Right cardiac atrium (tissue), 5 donors: ENCODE results near the gene MAD1L1. TPM values are rescaled to one million over a fixed set of nuclear protein-coding genes. Genes with fewer than 3 reads are reported as not detected.
A peak's percentile ranks its signal among the peaks of the same experiment; 100 is the strongest.

Experiments
- ATAC-seq, 2 donors: fragments of 200-7000 bp; cut with Tn5 transposase; one replicate each; pipeline versions ENCODE4 v1.8.0 to v1.9.1; 2020; ENCODE audit warnings: moderate library complexity in 2 of 2, mild to moderate bottlenecking in 1 of 2
- DNase-seq, 3 donors: peaks; one replicate each; pipeline ENCODE4 v3.0.0-alpha.2; 2020
- H3K27ac ChIP-seq: one replicate; pipeline ENCODE4 v1.5.1; 2013; ENCODE audit warnings: mild to moderate bottlenecking, low read length, control low read depth, moderate library complexity
- H3K27me3 ChIP-seq: one replicate; pipeline ENCODE4 v1.6.1; 2013; ENCODE audit not compliant: control insufficient read depth, insufficient read depth
- H3K4me1 ChIP-seq: one replicate; pipeline ENCODE4 v1.6.1; 2013; ENCODE audit warnings: low read length; ENCODE audit not compliant: control insufficient read depth, insufficient read depth
- H3K4me3 ChIP-seq: one replicate; pipeline ENCODE4 v1.5.1; 2013; ENCODE audit warnings: low read length, control low read depth
- H3K9me3 ChIP-seq: one replicate; pipeline ENCODE4 v1.6.1; 2013; ENCODE audit warnings: low read length; ENCODE audit not compliant: control insufficient read depth
- WGBS: extraction: QIAGEN DNeasy Blood & Tissue Kit; methylation state at CpG from one replicate; pipeline ENCODE4 v1.1.7; 2013; 5-methylcytosine and 5-hydroxymethylcytosine counted together
- intact Hi-C, 4 donors: fragments of 100-400 bp; cut with DNase I; formaldehyde crosslinking; loops; one replicate each; pipeline versions ENCODE4 v1.11.0 to v1.14.0; 2022 to 2023
- polyA plus RNA-seq: library from polyadenylated mRNA; stranded (reverse); fragments of 200-250 nt; gene quantifications from one replicate; pipeline ENCODE4 v1.2.3, GENCODE V29; 2013
- total RNA-seq, 4 donors: library from RNA; stranded (reverse); fragmentation: NEBNext Ultra II Directional; extraction: Animal tissue kit (Norgen Biotek cat#: 25700); gene quantifications; one replicate each; pipeline ENCODE4 v1.2.1, GENCODE V29; 2021
- donor health status: healthy with polysubstance abuse.
- donor health status: DM: no; HTN: yes; CAD: no.
- donor health status: DM: no; HTN: no; CAD: no.
- donor health status: DM: no; HTN: yes; CAD: no; lungs with severe emphysema.
- donor health status: DM: yes; HTN: yes; CAD: no.

MAD1L1 gene
- total and polyA plus RNA-seq, 5 donors = 15.3 to 41.0 (median 33.7) TPM

- 86% methylated on average over 12 of the region's 12 CpGs for WGBS
- H3K4me1 ChIP-seq = no peaks in the 10 kb centered on the region
- ATAC-seq (no peak), DNase-seq (peak in 2 of 3 donors; percentile 21 to 42)
- H3K27me3 ChIP-seq = no peaks in the 10 kb centered on the region
- H3K27ac ChIP-seq = no peak overlapping the region
- no peak overlapping the region for H3K4me3 ChIP-seq
- H3K9me3 ChIP-seq = no peaks in the 10 kb centered on the region
- intact Hi-C loops = no loop called here
These were observed 307.4 kb downstream of the MAD1L1 start for GRCh38 chr7:1925349-1925748.

GRCh38 chr7:1924258-1924817 lies 308.4 kb downstream of the MAD1L1 start:
- ATAC-seq = no peak
- no peak for DNase-seq
- H3K27ac ChIP-seq = no peak overlapping the region
- H3K9me3 ChIP-seq = no peaks in the 10 kb centered on the region
- H3K4me1 ChIP-seq = no peaks in the 10 kb centered on the region
- 76% methylated on average over 10 of the region's 10 CpGs for WGBS
- intact Hi-C loops = no loop called here
- H3K27me3 ChIP-seq = no peaks in the 10 kb centered on the region
- H3K4me3 ChIP-seq = no peak overlapping the region

GRCh38 chr7:1923409-1924257 lies 309.1 kb downstream of the MAD1L1 start:
- Histone ChIP-seq H3K27me3 (no peaks in the 10 kb centered on the region), H3K4me3 (no peak overlapping the region), H3K4me1 (no peaks in the 10 kb centered on the region), H3K9me3 (no peaks in the 10 kb centered on the region), H3K27ac (no peak overlapping the region)
- intact Hi-C loops = no loop called here
- WGBS = 98% methylated on average over 30 of the region's 30 CpGs
- DNase-seq (peak; percentile 5 to 38 (median 30)), ATAC-seq (no peak)

- Histone ChIP-seq H3K4me3 (no peak overlapping the region), H3K9me3 (no peaks in the 10 kb centered on the region), H3K4me1 (no peaks in the 10 kb centered on the region), H3K27me3 (no peaks in the 10 kb centered on the region), H3K27ac (no peak overlapping the region)
- no peak for DNase-seq
- WGBS = 96% methylated on average over 7 of the region's 7 CpGs
- intact Hi-C loops = no loop called here
- no peak for ATAC-seq
These were observed 309.9 kb downstream of the MAD1L1 start for GRCh38 chr7:1922870-1923236.

GRCh38 chr7:1922071-1922869 lies 310.5 kb downstream of the MAD1L1 start:
- no peak overlapping the region for H3K4me3 ChIP-seq
- WGBS = 88% methylated on average over 42 of the region's 42 CpGs
- ATAC-seq = no peak
- DNase-seq = peak; percentile 9 to 50 (median 43)
- intact Hi-C loops = no loop called here
- H3K27ac ChIP-seq = no peak overlapping the region
- H3K27me3 ChIP-seq = no peaks in the 10 kb centered on the region
- H3K9me3 ChIP-seq = no peaks in the 10 kb centered on the region
- H3K4me1 ChIP-seq = no peaks in the 10 kb centered on the region

- H3K4me3 ChIP-seq = no peak overlapping the region
- H3K4me1 ChIP-seq = no peaks in the 10 kb centered on the region
- ATAC-seq (no peak), DNase-seq (peak in 2 of 3 donors; percentile 32 to 36)
- H3K27ac ChIP-seq = no peak overlapping the region
- no peaks in the 10 kb centered on the region for H3K9me3 ChIP-seq
- H3K27me3 ChIP-seq = no peaks in the 10 kb centered on the region
- 87% methylated on average over 16 of the region's 16 CpGs for WGBS
- intact Hi-C loops = no loop called here
These were observed 311.9 kb downstream of the MAD1L1 start for GRCh38 chr7:1920881-1921280.

- DNase-seq (peak in 2 of 3 donors; percentile 12 to 60), ATAC-seq (peak in 1 of 2 donors; percentile 5)
- Histone ChIP-seq H3K27ac (no peak overlapping the region), H3K9me3 (no peaks in the 10 kb centered on the region), H3K27me3 (no peaks in the 10 kb centered on the region), H3K4me1 (no peaks in the 10 kb centered on the region), H3K4me3 (no peak overlapping the region)
- intact Hi-C loops = no loop called here
- WGBS = 77% methylated on average over 20 of the region's 20 CpGs
These were observed 312.5 kb downstream of the MAD1L1 start for GRCh38 chr7:1920266-1920681.

GRCh38 chr7:1919539-1920265 lies 313.0 kb downstream of the MAD1L1 start:
- H3K27ac ChIP-seq = no peak overlapping the region
- ATAC-seq (peak; percentile 64 to 71), DNase-seq (peak; percentile 47 to 84 (median 79))
- WGBS = 65% methylated on average over 22 of the region's 22 CpGs
- no peaks in the 10 kb centered on the region for H3K9me3 ChIP-seq
- intact Hi-C loops = no loop called here
- H3K4me1 ChIP-seq = no peaks in the 10 kb centered on the region
- no peak overlapping the region for H3K4me3 ChIP-seq
- H3K27me3 ChIP-seq = no peaks in the 10 kb centered on the region

- WGBS = 92% methylated on average over 25 of the region's 25 CpGs
- H3K9me3 ChIP-seq = no peaks in the 10 kb centered on the region
- ATAC-seq (no peak), DNase-seq (peak; percentile 9 to 56 (median 53))
- H3K27me3 ChIP-seq = no peaks in the 10 kb centered on the region
- intact Hi-C loops = no loop called here
- no peak overlapping the region for H3K4me3 ChIP-seq
- no peak overlapping the region for H3K27ac ChIP-seq
- no peaks in the 10 kb centered on the region for H3K4me1 ChIP-seq
These were observed 313.7 kb downstream of the MAD1L1 start for GRCh38 chr7:1918881-1919525.

GRCh38 chr7:1918063-1918645 lies 314.6 kb downstream of the MAD1L1 start:
- intact Hi-C loops = no loop called here
- 91% methylated on average over 23 of the region's 23 CpGs for WGBS
- H3K4me3 ChIP-seq = no peak overlapping the region
- H3K4me1 ChIP-seq = no peaks in the 10 kb centered on the region
- ATAC-seq (no peak), DNase-seq (peak; percentile 14 to 40 (median 33))
- H3K9me3 ChIP-seq = no peaks in the 10 kb centered on the region
- H3K27ac ChIP-seq = no peak overlapping the region
- H3K27me3 ChIP-seq = no peaks in the 10 kb centered on the region
